KBM-7 (cell line): ENCODE data around the gene EP400.

Source experiments
- DNase-seq: peaks from one replicate; pipeline ENCODE4 v3.0.0-alpha.2; 2015
- in situ Hi-C: fragments of 300-500 bp; cut with MboI; formaldehyde crosslinking; loops from 2 replicates; pipeline ENCODE4 v1.14.3; 2020; ENCODE audit warnings: low sequenced_read_pairs, low pct_unique_long_range_greater_than_20kb, mixed read lengths

EP400 gene

GRCh38 chr12:132117558-132117875 is 167.8 kb downstream of the EP400 start:
- in situ Hi-C loops: no loop called here

GRCh38 chr12:132118876-132119275 is 169.1 kb downstream of the EP400 start:
- in situ Hi-C loops: no loop called here

More at GRCh38 chr12:132117558-132117875, 167.8 kb downstream of the EP400 start:
- DNase-seq: no peak

GRCh38 chr12:132121283-132121682 is 171.5 kb downstream of the EP400 start:
- in situ Hi-C loops: no loop called here
- DNase-seq: no peak

More at GRCh38 chr12:132118876-132119275, 169.1 kb downstream of the EP400 start:
- no peak for DNase-seq

GRCh38 chr12:132123970-132124765 is 174.4 kb downstream of the EP400 start:
- in situ Hi-C loops: no loop called here
- DNase-seq: no peak

GRCh38 chr12:132124766-132125425 is 175.2 kb downstream of the EP400 start:
- no peak for DNase-seq
- in situ Hi-C loops: no loop called here

- no peak for DNase-seq
Measured at GRCh38 chr12:132125736-132126135, 176.0 kb downstream of the EP400 start.

GRCh38 chr12:132127041-132127440 is 177.3 kb downstream of the EP400 start:
- DNase-seq: no peak
- in situ Hi-C loops: no loop called here

More at GRCh38 chr12:132125736-132126135, 176.0 kb downstream of the EP400 start:
- in situ Hi-C loops: no loop called here

GRCh38 chr12:132129007-132129406 is 179.3 kb downstream of the EP400 start:
- in situ Hi-C loops: no loop called here
- no peak for DNase-seq

- DNase-seq: no peak
- in situ Hi-C loops: no loop called here
Measured at GRCh38 chr12:132130690-132131089, 180.9 kb downstream of the EP400 start.
